Ectodermal cell (in vitro differentiated cells): Measurements from ENCODE around the gene RBMS3.

Source experiments
- H3K27ac ChIP-seq: 2 replicates; pipeline ENCODE4 v1.7.0; 2013; ENCODE audit warnings: mild to moderate bottlenecking, low read depth, low read length; ENCODE audit not compliant: insufficient read depth, poor library complexity, severe bottlenecking
- H3K27me3 ChIP-seq: 2 replicates; pipeline ENCODE4 v1.7.0; 2013; ENCODE audit warnings: mild to moderate bottlenecking, low read length; ENCODE audit not compliant: insufficient read depth, control insufficient read depth, poor library complexity, severe bottlenecking
- H3K36me3 ChIP-seq: one replicate; pipeline ENCODE4 v1.7.0; 2013; ENCODE audit warnings: low read length; ENCODE audit not compliant: control insufficient read depth, insufficient read depth
- H3K4me1 ChIP-seq: one replicate; pipeline ENCODE4 v1.7.0; 2013; ENCODE audit warnings: low read length; ENCODE audit not compliant: control insufficient read depth, insufficient read depth
- H3K4me3 ChIP-seq: 2 replicates; pipeline ENCODE4 v1.7.0; 2013; ENCODE audit warnings: low read depth, low read length, control low read depth; ENCODE audit not compliant: insufficient read depth
- H3K9me3 ChIP-seq: 2 replicates; pipeline ENCODE4 v1.7.0; 2013; ENCODE audit warnings: mild to moderate bottlenecking, low read length, moderate library complexity; ENCODE audit not compliant: control insufficient read depth
- WGBS, 2 experiments: methylation state at CpG; one replicate each; pipeline ENCODE4 v1.1.7; 2013; ENCODE audit warnings: missing lambda C conversion rate in 2 of 2; 5-methylcytosine and 5-hydroxymethylcytosine counted together

The RBMS3 gene

DNA sequence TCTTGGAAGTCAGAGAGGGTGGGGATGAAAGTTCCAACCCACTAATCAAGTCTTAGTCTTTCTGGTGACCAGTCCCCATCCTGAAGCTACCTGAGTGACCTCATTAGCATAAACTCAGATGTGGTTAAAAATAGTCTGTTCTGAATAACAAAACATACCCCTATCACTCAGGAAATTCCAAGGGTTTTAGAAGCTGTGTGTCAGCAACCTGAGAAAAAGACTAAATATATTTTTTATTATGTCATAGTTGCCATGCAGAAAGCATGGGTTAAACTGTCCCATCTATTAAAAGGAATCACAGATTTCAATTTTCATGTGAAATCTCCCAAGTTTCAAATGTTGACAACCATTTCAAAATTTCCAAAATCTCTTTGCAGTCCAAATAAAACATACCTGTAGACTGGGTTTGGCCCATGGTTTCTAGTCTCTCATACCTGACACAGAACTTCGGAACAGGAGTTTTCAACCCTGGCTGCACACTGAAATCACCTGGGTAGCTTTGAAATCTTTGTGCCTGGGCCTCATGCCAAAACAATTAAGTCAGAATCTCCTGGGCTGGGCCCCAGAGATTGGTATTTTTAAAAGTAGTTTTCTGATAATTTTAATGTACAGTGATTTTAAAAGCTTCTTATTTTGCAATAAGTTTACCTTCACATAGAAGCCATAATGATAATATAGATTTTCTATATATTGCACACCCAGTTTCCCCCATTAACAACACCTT is 476.3 kb downstream of the RBMS3 start:
- Histone ChIP-seq H3K4me3 (no peak overlapping the region), H3K9me3 (no peaks in the 10 kb centered on the region), H3K36me3 (no peaks in the 10 kb centered on the region), H3K27me3 (no peaks in the 10 kb centered on the region), H3K27ac (no peak overlapping the region), H3K4me1 (peaks cover 6% of the 10 kb centered on the region)
- WGBS, 2 experiments = 94 to 97% methylated on average over 1 of the region's 1 CpG

DNA sequence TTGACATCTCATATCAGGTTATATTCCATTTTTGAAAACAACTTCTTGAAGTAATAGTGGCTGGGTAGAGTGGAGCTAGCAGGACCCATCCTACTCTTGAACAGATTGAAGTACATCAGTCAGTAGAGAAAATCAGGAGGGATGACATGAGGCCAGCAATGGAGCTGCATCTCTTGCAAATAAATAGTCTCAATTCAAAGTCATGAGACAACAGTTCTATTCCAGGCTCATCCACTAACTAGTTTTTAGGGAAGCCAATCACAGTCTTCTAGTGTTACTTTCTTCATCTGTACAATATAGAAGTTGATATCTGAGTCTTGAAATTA is 477.2 kb downstream of the RBMS3 start:
- Histone ChIP-seq H3K27me3 (no peaks in the 10 kb centered on the region), H3K27ac (no peak overlapping the region), H3K36me3 (no peaks in the 10 kb centered on the region), H3K4me1 (peaks cover 6% of the 10 kb centered on the region), H3K9me3 (no peaks in the 10 kb centered on the region), H3K4me3 (no peak overlapping the region)

DNA sequence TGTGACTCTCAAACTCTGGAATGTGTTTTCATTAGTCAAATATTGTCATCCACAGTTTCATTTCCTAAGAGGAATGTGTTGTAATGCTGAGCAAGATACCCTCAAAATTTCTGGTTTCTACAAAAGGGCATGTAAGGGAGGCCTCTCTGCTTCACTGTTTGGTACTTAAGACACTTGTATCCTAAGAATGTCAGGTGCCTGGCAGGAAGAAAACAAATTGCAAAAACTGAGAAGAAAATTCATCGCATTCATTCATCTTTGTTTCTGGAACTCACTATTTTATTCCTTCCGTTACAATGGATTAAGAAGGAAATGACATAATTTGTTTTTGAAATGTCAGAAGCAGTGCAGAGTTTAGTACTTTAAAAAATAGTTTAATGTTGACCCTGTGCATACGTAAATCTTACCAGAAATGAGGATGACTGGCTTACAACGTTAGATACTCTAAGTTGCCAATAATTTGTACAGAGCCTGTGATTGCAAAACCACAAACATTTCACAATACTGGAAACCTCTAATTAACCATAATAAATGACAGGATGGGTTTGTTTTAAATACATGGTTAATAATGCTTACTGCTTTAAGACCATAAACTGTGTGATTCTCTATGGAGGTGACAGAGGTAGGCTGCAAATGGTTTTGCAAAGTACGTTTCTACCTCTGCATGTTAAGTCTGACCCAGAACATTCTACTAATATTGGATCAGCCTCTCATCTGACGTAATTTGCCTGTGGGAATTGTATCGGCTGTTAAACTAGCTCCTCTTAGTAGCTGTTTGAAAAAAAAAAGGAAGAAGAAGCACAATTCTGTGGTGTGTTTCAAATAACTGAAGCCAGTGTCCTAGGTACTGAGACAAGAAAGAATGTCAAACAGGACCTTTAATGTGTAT is 477.8 kb downstream of the RBMS3 start:
- WGBS, 2 experiments = 94 to 96% methylated on average over 7 of the region's 7 CpGs
- Histone ChIP-seq H3K36me3 (no peaks in the 10 kb centered on the region), H3K27me3 (no peaks in the 10 kb centered on the region), H3K4me1 (peaks cover 6% of the 10 kb centered on the region), H3K9me3 (no peaks in the 10 kb centered on the region), H3K27ac (no peak overlapping the region), H3K4me3 (no peak overlapping the region)

DNA sequence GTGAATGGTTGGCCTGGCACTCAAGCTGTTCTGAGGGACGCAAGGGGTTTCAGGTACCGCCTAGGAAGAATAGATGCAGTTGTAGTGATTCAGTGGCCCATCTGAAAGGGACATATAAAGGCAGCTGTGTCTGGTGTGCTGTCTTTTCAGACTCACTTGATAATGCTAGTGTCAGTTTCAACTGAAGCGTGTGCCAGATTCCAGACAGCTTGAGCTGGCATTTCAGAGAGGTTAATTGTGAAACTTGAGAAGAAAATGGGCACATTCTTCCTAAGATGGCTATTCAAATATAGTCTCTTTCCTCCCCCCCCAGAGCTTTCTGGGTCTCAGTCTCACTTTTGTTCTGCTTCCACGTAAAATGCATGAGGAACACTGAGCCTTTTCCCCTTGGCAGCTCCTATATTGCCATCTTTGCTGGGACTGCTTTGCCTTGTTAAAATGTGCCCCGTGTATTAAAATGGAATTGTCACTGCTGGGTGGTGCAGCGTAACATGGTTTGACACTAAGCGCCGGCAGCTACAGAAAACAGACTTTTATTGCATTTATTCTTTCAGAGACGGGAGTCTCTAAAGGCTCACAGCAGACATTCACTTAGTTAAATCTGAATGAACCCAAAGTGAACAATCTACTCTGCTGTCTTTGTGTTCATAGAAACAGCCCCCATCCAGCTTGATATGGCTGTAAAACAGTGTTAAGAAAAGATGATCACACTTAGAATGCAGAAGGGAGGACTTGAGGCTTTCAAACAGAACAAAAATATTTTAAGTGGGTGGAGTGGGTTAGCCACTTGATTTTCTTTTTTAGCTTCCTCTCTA is 478.7 kb downstream of the RBMS3 start:
- no peaks in the 10 kb centered on the region for H3K36me3 ChIP-seq
- no peaks in the 10 kb centered on the region for H3K9me3 ChIP-seq
- H3K4me1 ChIP-seq = peaks cover 6% of the 10 kb centered on the region
- H3K27me3 ChIP-seq = no peaks in the 10 kb centered on the region
- H3K4me3 ChIP-seq = no peak overlapping the region
- 78 to 81% methylated on average over 9 of the region's 9 CpGs for WGBS, 2 experiments
- no peak overlapping the region for H3K27ac ChIP-seq

DNA sequence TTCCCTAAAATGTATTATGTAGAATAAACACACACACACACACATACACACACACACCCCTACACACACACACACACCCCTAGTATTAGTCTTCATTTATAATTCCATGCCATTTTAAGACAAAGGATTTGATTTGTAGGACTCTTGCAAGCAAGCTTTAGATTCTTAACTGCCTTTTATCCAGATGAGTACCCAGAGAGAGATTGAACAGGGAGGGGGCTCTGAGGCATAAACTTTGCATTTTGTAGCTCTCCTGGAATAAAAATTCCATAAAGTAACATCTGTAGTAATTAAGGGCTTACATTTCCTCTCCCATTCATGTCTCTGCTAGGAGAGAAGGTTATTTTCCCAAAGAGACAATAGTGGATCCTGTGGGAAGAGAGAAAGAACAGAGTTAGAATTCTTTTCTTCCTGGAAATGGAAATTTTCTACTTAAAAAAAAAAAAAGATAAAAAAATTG is 479.4 kb downstream of the RBMS3 start:
- no peaks in the 10 kb centered on the region for H3K9me3 ChIP-seq
- no peak overlapping the region for H3K4me3 ChIP-seq
- H3K27ac ChIP-seq = no peak overlapping the region
- H3K4me1 ChIP-seq = peaks cover 6% of the 10 kb centered on the region
- H3K27me3 ChIP-seq = no peaks in the 10 kb centered on the region
- H3K36me3 ChIP-seq = no peaks in the 10 kb centered on the region

DNA sequence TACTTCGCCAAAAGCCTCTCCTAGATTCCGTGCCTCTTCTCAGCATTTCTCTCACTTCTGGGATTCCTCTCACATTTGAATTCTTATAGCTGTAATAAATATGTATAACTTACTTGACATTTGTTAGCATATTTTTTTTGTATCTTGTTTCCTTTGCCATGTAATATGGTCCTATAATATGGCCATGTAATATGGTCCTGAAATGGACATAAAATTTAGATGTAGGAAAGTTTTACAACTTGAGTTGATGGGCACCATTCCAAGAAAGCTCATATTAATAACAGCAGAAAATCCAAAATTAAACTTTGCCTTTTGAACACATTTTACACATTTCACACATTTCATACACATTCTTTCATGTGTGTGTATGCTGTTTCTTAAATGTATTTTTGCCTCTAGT is 480.6 kb downstream of the RBMS3 start:
- peaks cover 6% of the 10 kb centered on the region for H3K4me1 ChIP-seq

DNA sequence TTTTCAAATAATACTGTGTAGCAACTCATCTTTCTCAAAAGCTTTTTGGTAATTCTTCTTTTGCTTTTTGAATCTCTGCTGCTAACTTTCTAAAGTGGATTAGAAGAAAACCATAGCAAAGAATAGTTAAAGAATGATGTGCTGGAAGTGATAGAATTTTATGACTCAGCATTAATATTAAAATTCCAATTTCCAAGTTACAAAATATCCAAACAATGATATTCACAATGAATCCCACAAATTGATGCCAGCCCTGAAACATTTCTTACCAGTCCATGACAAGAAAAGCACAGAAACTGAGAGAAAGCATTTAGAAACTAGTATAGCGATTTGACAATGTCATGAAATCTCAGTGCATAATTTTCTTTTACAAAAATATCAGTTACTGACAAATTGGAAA is 482.2 kb downstream of the RBMS3 start:
- Histone ChIP-seq H3K9me3 (no peaks in the 10 kb centered on the region), H3K4me1 (peaks cover 6% of the 10 kb centered on the region), H3K27ac (no peak overlapping the region), H3K4me3 (no peak overlapping the region), H3K36me3 (no peaks in the 10 kb centered on the region), H3K27me3 (no peaks in the 10 kb centered on the region)
- WGBS, 2 experiments = 100% methylated on average over 1 of the region's 1 CpG; no CpG with 5 or more reads in 1 of the 2 experiments

More for the DNA sequence above, 480.6 kb downstream of the RBMS3 start:
- Histone ChIP-seq H3K27ac (no peak overlapping the region), H3K9me3 (no peaks in the 10 kb centered on the region), H3K27me3 (no peaks in the 10 kb centered on the region), H3K4me3 (no peak overlapping the region), H3K36me3 (no peaks in the 10 kb centered on the region)
- 95 to 100% methylated on average over 1 to 2 of the region's 2 CpGs for WGBS, 2 experiments

DNA sequence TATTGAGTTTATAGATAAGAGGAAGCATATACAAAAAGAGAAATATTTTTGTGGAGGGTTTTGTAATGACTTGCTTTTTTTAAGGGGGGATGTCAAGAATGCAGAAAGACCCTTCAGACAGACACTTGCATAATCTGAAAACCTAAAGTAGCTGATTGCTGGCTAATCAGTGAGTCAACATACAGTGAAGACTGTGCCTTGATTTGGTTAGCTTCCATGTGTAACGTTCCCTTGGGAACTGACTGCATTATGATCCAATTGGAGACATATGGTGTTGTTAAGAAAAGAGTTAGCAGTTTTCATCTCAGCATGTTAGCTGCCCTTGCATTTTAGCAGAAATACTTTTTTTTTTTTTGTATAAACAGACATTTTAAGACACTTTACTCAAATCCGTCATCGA is 483.2 kb downstream of the RBMS3 start:
- 81 to 98% methylated on average over 1 to 3 of the region's 3 CpGs for WGBS, 2 experiments
- Histone ChIP-seq H3K4me3 (no peak overlapping the region), H3K4me1 (peaks cover 6% of the 10 kb centered on the region), H3K27ac (no peak overlapping the region), H3K9me3 (no peaks in the 10 kb centered on the region), H3K27me3 (no peaks in the 10 kb centered on the region), H3K36me3 (no peaks in the 10 kb centered on the region)

DNA sequence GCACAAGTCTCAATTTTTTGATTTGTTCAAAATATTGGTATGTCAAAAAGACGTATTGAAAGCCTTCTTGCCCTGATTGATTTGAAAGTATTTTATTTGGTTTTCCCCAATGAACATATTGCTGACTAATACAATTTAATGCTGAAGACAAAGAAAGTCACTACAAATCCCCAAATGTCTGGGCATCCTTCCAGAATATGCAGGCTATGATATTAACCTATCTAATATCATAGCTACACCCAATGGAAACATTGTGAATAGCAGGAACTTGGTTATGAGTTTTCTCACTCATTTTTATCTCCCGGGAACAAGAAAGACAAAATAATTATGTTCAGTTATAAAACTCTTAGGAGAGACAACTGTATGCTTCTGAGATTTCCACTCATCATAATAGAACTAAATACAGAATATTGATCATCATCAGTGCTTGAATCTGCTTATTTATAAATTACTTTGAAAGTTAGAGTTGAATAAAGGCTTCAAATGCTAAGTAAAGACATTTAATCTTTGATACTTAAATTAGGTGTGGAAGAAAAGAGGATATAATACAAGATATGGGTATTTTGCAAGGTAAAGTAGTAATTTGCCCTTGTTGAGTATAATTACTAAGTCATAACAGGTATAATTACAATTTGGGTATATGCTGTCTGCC is 483.9 kb downstream of the RBMS3 start:
- Histone ChIP-seq H3K4me3 (no peak overlapping the region), H3K36me3 (no peaks in the 10 kb centered on the region), H3K9me3 (no peaks in the 10 kb centered on the region), H3K4me1 (peaks cover 3% of the 10 kb centered on the region), H3K27ac (no peak overlapping the region), H3K27me3 (no peaks in the 10 kb centered on the region)
- 85 to 92% methylated on average over 1 to 2 of the region's 2 CpGs for WGBS, 2 experiments
